HG03521 (cell line): ENCODE measurements around the gene G0S2.

Experiments
- ATAC-seq: cut with Tn5 transposase; IDR thresholded peaks from one replicate; pipeline ENCODE4 v1.9.1; 2021; ENCODE audit warnings: mild to moderate bottlenecking, moderate library complexity; ENCODE audit not compliant: unreplicated experiment

G0S2 gene, protein sequence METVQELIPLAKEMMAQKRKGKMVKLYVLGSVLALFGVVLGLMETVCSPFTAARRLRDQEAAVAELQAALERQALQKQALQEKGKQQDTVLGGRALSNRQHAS

DNA sequence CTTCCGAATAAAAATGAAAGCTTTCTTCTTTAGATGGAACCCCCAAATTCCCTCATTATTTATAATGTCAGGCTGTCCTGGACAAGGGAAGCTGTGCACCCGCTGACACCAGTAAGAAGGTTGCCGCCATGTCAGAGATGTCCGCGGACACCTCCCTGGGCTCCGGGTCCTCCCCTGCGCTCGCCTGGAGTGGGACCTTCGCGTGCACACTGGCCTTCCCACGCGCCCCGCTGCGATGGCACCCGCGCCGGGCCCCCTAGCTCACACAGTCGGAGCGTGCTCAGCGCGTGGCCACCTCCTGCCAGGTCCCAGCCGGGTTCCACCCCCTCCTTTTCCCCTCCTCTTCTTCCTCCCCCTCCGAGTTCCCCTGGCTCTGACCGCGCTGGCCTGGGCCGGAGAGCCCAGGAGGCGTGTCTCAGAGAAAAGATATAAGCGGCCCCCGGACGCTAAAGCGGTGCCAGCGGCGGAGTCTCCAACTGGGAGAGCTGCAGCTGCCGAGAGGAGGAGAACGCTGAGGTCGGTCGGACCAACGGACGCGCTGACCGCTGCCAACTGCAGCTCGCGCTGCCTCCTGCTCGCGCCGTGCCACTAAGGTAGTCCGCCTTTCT is at the start of gene G0S2:
TSS of gene G0S2 (plus strand) at position 456 of the 608 bp plus-strand sequence. CDS start 273 bp downstream, outside the sequence.
- ATAC-seq: no peak

DNA sequence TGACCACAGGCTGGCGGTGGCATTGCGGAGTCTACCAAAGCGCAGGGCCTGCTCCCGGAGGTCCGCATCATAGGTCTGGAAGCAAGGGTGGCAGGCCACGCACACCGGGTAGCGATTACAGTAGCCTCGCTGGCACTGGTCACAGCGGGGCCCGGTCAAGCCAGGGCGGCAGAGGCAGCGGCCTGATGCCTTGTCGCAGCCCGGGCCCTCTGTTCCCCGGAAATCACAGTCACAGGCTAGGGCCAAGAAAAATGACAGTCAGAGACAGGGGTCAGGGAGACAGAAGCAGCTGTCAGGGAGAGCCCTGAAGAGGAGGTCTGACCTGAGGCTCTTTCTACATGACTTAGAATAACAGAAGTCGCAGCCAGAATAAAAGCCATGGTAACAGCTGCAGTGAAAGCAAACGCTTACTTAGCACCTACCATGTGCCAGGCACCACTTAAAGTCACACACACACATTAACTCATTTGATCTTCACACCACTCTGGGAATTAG is 49.4 kb upstream of the G0S2 start:
- no peak for ATAC-seq

GRCh38 chr1:209626346-209627026 is 48.7 kb upstream of the G0S2 start:
- no peak for ATAC-seq

DNA sequence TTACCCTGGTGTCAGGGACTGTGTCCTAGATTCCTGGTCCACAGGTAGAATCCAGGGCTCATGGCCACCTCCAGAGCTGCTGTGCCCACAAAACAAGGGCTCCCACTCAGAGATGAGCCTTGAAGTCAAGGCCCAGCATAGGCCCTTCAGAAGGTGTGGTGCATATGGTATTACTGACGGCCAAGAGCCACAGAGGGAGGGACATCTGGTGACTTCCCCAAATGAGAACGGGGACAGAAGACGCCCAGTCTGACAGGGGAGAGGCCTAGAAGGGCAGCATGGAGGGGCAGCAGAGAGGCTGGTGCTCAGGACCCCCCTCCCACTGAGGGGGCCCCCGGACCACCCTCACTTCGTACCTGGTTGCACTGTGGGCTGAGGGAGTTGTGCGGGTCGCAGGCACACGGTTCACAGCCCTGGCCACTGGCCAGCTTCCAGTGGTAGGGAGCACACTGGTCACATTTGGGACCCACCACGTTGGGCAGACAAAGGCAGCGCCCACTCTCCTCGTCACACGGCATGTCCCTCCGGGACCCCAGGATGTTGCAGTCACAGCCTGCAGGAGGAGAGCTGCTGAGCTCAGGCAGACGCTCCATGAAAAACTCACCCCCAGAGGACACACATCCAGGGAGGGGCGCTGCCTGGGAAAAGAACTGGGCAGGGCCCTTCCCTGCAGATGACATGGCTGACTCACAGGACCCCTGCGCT is 48.0 kb upstream of the G0S2 start:
- no peak for ATAC-seq

DNA sequence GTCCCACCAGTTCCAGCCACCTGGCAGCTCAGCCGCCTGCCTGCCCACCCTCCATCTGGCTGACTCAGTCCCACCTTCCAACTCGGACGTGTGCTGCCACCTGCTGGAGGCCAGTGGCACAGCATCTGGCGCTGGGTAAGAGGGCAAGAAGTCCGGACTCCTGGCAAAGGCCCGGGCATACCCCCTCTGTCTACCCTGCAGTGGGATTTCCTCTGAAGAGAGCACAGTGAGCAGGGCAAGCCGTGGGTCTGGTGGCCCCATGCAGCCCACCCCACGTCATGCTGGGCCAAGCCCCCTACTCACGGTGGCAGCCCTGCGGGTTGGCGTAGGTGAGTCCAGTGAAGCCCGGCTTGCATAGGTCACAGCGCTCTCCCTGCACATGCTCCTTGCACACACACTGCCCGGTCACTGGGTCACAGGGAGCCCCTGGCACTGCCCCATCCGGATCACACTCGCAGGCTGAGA is 47.4 kb upstream of the G0S2 start:
- peak; percentile 73 for ATAC-seq

DNA sequence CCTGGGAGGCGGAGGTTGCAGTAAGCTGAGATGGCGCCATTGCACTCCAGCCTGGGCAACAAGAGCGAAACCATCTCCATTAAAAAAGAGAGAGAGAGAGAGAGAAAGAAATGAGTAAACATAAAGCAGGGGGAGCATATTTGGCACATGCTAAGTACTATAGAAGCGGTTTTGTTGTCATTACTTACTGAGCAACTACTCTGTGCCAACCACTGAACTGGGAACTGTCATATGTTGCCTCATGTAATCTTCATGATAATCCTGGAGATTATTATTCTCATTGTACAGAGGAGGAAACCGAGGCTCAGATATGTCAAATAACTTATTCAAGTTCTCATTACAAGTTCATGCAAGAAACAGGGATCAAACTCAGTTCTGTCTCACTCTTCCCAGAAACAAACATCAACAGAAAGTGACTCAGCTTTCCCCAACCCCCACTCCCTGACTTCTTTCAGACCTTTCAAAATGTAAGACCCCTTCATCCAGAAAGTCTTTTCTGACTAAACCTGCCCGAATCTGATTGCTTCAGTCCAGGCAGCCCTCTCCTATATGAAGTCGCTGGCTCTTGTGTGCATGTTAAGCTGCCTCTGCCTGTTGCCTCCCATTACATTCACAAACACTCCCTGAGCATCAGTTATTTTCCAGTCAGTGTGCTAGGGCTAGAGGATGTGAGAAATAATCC is 46.5 kb upstream of the G0S2 start:
- no peak for ATAC-seq

GRCh38 chr1:209629621-209630382 is 45.4 kb upstream of the G0S2 start:
- no peak for ATAC-seq

- ATAC-seq: no peak
Measured at GRCh38 chr1:209630383-209631225, 44.6 kb upstream of the G0S2 start.

DNA sequence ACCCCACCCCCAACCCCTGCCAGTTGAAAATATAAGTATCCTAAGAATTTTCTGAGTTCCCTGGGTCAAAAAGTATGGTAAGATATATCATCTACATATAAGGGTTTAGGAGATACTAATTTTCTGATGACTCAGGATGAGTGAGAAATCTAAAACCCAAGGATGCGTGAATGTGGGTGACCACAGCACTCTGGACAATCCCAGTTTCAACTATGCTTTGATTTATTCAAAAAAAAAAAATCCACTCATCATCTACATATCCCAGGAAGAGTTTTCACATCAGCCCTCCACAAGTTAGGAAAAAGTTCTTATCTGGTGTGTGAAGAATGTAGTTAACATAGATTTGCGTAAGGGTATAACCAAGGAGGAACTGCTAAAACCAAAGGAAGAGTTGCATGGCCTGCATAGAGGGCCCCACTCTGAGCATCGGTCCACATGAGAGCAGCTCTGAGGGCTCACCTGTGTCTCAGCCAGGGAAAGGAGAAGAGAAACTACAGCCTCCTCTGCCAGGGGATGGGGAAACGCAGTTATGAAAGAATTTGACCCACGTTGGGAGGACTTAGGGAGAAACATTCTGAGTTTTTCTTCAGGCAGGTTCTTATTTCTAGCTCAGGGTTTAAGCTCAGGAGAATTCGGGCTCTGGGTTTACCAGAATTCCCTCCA is 41.7 kb upstream of the G0S2 start:
- ATAC-seq: no peak

DNA sequence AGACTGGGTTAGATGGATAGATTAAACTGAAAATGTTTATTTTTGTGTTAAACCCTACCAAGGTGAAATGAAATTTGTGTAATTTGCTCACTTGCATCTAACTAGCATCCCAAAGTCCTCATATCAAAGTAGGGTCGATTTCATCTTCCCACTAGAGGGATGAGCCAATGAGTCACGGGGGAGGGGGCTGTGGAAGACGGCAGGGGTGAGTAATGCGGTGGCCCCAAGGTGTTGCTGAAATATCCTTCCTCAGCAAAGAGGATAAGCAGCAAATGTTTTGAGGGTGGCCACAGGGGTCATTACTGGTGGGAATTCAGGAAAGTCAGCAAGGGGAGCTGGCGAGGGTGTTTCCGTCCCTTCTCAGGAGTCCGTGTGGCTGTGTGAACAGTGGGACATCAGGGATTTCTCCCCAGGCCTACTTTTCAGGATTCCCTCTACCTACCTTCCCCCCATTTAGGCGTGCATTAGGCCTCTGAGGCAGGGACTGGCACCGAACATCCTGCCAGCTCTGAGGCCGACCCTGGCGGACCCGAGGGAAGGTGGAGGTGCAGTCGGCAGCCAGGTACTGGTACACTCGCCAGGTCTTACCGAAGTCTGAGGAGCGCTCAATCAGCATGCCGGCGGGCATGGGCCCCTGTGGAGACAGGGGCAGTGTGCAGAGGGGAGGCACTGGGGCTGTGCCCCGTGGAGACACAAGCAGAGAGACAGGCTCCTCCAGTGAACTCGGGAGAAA is 41.0 kb upstream of the G0S2 start:
- no peak for ATAC-seq

- ATAC-seq: no peak
Measured at GRCh38 chr1:209635850-209636249, 39.4 kb upstream of the G0S2 start.

GRCh38 chr1:209641832-209642172 is 33.4 kb upstream of the G0S2 start:
- ATAC-seq: no peak

GRCh38 chr1:209642816-209643215 is 32.4 kb upstream of the G0S2 start:
- ATAC-seq: no peak

GRCh38 chr1:209643285-209644020 is 31.8 kb upstream of the G0S2 start:
- ATAC-seq: no peak

DNA sequence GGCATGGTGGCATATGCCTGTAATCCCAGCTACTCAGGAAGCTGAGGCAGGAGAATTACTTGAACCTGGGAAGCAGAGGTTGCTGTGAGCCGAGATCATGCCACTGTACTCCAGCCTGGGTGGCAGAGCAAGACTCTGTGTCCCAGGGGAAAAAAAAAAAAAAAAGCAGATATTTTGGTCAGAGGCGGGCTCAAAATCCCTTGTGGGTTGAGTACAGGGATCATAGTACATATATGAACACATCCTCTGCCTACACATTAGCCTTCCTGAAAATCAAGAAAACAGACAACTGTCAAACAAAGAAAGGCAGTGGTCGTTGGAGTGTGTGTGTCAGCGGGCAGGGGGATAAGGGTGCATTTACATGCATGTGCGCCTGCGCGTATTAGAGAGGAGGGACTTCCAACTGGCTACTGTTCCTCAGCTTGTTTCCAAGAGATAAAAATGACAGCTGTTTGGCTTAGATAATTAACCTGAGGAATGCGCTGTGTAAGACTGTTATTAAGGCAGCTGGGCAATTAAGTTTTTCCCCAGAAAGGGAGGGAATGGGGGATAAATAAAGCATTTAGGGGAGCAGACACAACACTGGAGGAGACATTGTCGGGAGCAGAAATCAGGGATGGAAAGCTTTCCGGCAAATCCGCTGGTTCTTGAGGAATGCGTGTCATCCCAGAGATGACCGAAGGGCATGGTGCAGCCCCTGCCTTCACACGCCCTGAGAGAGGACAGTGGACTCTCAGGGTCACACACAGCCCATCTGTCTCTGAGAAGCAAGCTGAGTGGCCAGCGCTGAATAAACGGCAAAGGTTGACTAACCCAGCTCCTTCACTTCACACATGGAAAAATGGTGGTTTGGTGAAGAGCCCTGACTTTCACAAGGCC is 29.4 kb upstream of the G0S2 start:
- ATAC-seq: no peak

- ATAC-seq: no peak
Measured at GRCh38 chr1:209646558-209646957, 28.7 kb upstream of the G0S2 start.

DNA sequence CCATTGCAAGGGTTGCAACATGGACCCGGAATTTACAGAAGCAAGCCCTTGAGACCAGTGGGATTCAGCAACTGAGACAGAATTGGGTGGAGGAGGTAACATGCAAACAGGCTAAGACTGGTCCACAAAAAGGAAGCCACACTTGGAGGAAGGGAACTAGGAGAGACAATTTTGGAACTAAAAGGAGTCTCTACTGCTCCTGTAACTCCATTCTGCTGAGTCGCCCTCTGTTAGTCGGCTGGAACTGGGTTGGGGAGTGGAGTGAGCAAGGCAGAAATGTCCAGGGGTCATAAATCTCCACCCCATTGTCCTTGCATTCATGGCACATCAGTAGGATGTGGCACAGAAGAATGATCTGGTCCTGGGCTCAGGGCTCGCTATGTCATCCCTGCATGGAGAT is 28.1 kb upstream of the G0S2 start:
- no peak for ATAC-seq
